Sigmoid colon (tissue), 7 donors: ENCODE data around the gene SPDYE1. TPM values are rescaled to one million over a fixed set of nuclear protein-coding genes. Genes with fewer than 3 reads are reported as not detected.

ENCODE experiments used
- DNase-seq: peaks from one replicate; pipeline ENCODE4 v3.0.0-alpha.2; 2019
- H3K27ac ChIP-seq, 4 donors: fragments of 200-600 bp; sonication (generic); one replicate each; pipeline ENCODE4 v1.5.1; 2016 to 2019; ENCODE audit warnings: mild to moderate bottlenecking in 1 of 4
- H3K27me3 ChIP-seq, 3 donors: fragments of 200-600 bp; sonication (generic); one replicate each; pipeline ENCODE4 v1.5.1; 2019; ENCODE audit warnings: mild to moderate bottlenecking in 1 of 3
- H3K36me3 ChIP-seq, 4 donors: fragments of 200-600 bp; sonication (generic); one replicate each; pipeline ENCODE4 v1.5.1; 2016 to 2019
- H3K4me1 ChIP-seq, 4 donors: fragments of 200-600 bp; sonication (generic); one replicate each; pipeline ENCODE4 v1.5.1; 2017 to 2019
- H3K4me3 ChIP-seq, 4 donors: fragments of 200-600 bp; sonication (generic); one replicate each; pipeline ENCODE4 v1.5.1; 2017 to 2019; ENCODE audit warnings: mild to moderate bottlenecking in 2 of 4, moderate library complexity in 1 of 4
- H3K9me3 ChIP-seq, 4 donors: fragments of 200-600 bp in 3 of 4; sonication (generic) in 3 of 4; one replicate each; pipeline versions ENCODE4 v1.5.1 to v1.6.1; 2013 to 2019
- EP300 ChIP-seq, 4 donors: sonication (generic); formaldehyde crosslinking; IDR thresholded peaks; one replicate each; pipeline ENCODE4 v1.6.1; 2017; ENCODE audit warnings: antibody characterized with exemption in 4 of 4
- POLR2A ChIP-seq, 2 donors: fragments of 450-650 bp; IDR thresholded peaks; one replicate each; pipeline ENCODE4 v1.6.1; 2016; ENCODE audit warnings: antibody characterized with exemption in 2 of 2, mild to moderate bottlenecking in 2 of 2, moderate library complexity in 2 of 2
- POLR2AphosphoS5 ChIP-seq, 4 donors: sonication (generic); formaldehyde crosslinking; IDR thresholded peaks; one replicate each; pipeline ENCODE4 v1.6.1; 2017; ENCODE audit warnings: antibody characterized with exemption in 4 of 4
- WGBS, 2 donors: extraction: QIAGEN DNeasy Blood & Tissue Kit; methylation state at CpG; one replicate each; pipeline ENCODE4 v1.1.7; 2013; 5-methylcytosine and 5-hydroxymethylcytosine counted together
- intact Hi-C: fragments of 100-400 bp; cut with DNase I; formaldehyde crosslinking; loops from one replicate; pipeline ENCODE4 v1.15.1; 2023
- polyA plus RNA-seq, 3 donors: library from polyadenylated mRNA; stranded (reverse); fragments of 200-250 nt; gene quantifications; one replicate each; pipeline ENCODE4 v1.2.3, GENCODE V29; 2013
- total RNA-seq, 4 donors: library from RNA; depleted of rRNA; stranded (reverse); fragments of >200 nt; gene quantifications; one replicate each; pipeline ENCODE4 v1.1.0, GENCODE V29; 2016
- TF ChIP-seq, protein P1 (sequence below), 4 experiments: fragments of 450-650 bp in 3 of 4; fragments of 200-600 bp in 1 of 4; IDR thresholded peaks; one replicate each; pipeline ENCODE4 v1.5.1; 2016 to 2019; ENCODE audit warnings: antibody characterized with exemption in 4 of 4, mild to moderate bottlenecking in 3 of 4, moderate library complexity in 2 of 4
- donor health status: healthy with polysubstance abuse.
- donor health status: Bipolar disorder and iron deficiency.
- donor health status: healthy.

The SPDYE1 gene
- total and polyA plus RNA-seq, 7 donors: not detected

DNA sequence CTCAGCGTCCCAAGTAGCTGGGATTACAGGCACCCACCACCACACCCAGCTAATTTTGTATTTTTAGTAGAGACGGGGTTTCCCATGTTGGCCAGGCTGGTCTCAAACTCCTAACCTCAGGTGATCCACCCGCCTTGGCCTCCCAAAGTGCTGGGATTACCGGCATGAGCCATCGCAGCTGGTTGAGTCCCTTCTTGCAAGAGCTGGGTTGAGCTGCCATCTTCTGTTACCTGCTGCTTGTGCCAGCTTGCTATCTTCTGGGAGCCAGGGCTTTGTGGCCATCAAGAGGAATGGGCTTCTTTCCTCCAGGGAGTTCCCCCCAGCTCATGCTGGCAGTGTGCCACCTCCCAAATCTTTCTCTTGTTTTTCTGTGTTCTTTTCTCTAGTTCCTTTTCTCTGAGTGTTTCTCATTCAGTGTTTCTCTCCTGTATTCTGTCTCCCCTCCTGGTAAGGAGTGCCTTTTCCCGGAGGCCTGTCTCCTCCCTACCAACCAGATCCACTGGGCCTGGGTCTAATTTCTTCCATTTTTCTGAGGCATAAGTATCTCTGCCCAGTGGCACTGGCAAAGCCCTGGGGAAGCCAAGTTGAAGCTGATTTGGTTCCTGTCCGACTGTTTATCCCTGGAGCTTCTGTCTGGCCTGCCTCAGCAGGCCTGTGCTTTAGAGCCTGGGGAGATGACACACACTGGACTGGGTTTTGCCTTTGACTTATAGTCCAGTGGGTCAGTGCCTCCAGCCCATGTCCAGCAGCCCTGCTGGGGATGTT, 50.5 kb downstream of the SPDYE1 start:
- Histone ChIP-seq H3K4me3 (no peak overlapping the region), H3K27ac (no peak overlapping the region), H3K4me1 (peaks cover 0 to 45% (median 29%) of the 10 kb centered on the region in 4 donors), H3K27me3 (no peaks in the 10 kb centered on the region), H3K9me3 (no peaks in the 10 kb centered on the region), H3K36me3 (peaks cover 15 to 53% (median 32%) of the 10 kb centered on the region in 4 donors)
- intact Hi-C loops: no loop called here
- no peak for DNase-seq
- no peak for TF ChIP-seq POLR2AphosphoS5 (IDR thresholded peaks at IDR 0.05)
- TF ChIP-seq, protein P1, sequence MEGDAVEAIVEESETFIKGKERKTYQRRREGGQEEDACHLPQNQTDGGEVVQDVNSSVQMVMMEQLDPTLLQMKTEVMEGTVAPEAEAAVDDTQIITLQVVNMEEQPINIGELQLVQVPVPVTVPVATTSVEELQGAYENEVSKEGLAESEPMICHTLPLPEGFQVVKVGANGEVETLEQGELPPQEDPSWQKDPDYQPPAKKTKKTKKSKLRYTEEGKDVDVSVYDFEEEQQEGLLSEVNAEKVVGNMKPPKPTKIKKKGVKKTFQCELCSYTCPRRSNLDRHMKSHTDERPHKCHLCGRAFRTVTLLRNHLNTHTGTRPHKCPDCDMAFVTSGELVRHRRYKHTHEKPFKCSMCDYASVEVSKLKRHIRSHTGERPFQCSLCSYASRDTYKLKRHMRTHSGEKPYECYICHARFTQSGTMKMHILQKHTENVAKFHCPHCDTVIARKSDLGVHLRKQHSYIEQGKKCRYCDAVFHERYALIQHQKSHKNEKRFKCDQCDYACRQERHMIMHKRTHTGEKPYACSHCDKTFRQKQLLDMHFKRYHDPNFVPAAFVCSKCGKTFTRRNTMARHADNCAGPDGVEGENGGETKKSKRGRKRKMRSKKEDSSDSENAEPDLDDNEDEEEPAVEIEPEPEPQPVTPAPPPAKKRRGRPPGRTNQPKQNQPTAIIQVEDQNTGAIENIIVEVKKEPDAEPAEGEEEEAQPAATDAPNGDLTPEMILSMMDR (IDR thresholded peaks at IDR 0.05): no peak
- no peak for TF ChIP-seq EP300 (IDR thresholded peaks at IDR 0.05)
- TF ChIP-seq POLR2A (IDR thresholded peaks at IDR 0.05): no peak
- WGBS, 2 donors: 94 to 96% methylated on average over 7 of the region's 7 CpGs

DNA sequence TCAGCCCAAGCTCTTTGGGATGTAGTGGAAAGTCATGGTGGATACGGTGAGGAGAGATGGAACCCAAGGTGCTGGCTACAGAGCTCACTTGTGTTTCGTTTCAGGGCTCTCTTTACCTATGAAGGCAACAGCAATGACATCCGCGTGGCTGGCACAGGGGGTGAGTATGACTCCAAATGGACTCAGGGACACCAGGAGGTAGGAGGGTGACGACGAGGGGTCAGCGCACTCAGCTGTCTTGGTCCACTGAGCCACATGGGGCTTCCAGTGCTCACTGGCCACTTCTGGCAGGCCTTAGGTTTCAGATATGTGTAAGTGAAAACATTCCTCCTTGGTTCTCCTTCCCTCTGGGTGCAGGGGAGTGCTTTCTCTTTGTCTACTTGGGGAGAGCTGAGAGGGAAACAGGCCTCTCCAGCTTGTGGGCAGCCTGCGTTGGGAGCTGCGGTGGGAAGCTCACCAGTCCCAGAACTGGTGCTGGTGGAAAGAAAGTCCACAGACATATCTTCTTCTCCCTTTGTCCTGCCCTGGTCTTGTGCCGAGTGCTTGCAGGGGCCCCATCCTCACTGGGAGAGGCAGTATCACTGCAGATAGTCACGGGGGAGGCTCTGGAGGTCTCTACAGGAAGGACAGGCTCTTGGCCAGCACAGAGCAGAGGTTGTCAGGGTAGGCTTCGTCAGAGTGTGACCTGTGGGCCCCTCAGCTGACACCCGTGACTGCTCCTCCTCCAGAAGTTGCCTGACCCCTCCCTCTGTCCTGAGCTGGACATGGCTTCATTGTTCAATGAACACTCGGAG, 52.6 kb downstream of the SPDYE1 start:
- Histone ChIP-seq H3K4me3 (no peak overlapping the region), H3K9me3 (no peaks in the 10 kb centered on the region), H3K27me3 (no peaks in the 10 kb centered on the region), H3K27ac (no peak overlapping the region), H3K36me3 (peaks cover 21 to 74% (median 43%) of the 10 kb centered on the region in 4 donors), H3K4me1 (peaks cover 0 to 34% (median 20%) of the 10 kb centered on the region in 4 donors)
- DNase-seq: no peak
- TF ChIP-seq EP300 (IDR thresholded peaks at IDR 0.05): no peak
- no peak for TF ChIP-seq POLR2AphosphoS5 (IDR thresholded peaks at IDR 0.05)
- no peak for TF ChIP-seq POLR2A (IDR thresholded peaks at IDR 0.05)
- TF ChIP-seq, protein P1 (IDR thresholded peaks at IDR 0.05): no peak
- intact Hi-C loops: no loop called here
- whole genome bisulfite sequencing, 2 donors: 95% methylated on average over 14 of the region's 14 CpGs

DNA sequence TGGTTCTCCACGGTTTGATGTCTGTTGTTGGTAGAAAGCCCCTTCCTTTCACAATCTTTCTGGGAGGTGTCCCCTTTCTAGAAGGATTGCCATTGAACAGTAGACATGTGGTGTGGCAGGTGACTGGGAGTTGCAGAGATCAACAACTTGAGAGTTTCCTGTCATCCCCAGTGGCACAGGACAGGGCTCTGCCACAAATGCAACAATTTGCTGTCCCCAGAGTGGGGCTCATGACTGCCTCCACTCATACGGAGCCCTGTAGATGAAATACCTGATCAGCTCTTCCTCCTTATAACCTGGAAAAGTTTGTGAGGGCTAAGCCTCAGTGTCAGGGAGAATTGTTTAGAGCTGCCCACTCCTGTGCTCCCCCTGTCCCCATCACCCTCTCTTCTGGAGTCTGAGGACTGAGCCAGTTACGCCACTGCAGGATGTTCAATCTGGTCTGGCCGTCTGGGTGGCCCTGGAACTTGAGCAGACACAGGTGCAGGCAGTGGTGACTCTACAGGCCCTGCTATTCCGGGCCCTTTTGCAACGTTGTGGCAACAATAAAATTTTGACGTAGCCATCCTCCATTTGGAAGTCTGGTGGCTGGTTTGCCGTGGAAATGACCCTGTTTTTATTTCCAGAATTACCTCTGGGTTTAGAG, 53.3 kb downstream of the SPDYE1 start:
- no peaks in the 10 kb centered on the region for H3K9me3 ChIP-seq
- peaks cover 23 to 81% (median 43%) of the 10 kb centered on the region in 4 donors for H3K36me3 ChIP-seq
- intact Hi-C loops: no loop called here
- peaks cover 0 to 27% (median 12%) of the 10 kb centered on the region in 4 donors for H3K4me1 ChIP-seq
- H3K4me3 ChIP-seq: no peak overlapping the region
- 87 to 89% methylated on average over 8 of the region's 8 CpGs for WGBS, 2 donors
- no peak overlapping the region for H3K27ac ChIP-seq
- no peak for DNase-seq
- no peak for TF ChIP-seq EP300 (IDR thresholded peaks at IDR 0.05)
- no peak for TF ChIP-seq POLR2AphosphoS5 (IDR thresholded peaks at IDR 0.05)
- no peak for TF ChIP-seq POLR2A (IDR thresholded peaks at IDR 0.05)
- TF ChIP-seq, protein P1 (IDR thresholded peaks at IDR 0.05): no peak
- no peaks in the 10 kb centered on the region for H3K27me3 ChIP-seq

DNA sequence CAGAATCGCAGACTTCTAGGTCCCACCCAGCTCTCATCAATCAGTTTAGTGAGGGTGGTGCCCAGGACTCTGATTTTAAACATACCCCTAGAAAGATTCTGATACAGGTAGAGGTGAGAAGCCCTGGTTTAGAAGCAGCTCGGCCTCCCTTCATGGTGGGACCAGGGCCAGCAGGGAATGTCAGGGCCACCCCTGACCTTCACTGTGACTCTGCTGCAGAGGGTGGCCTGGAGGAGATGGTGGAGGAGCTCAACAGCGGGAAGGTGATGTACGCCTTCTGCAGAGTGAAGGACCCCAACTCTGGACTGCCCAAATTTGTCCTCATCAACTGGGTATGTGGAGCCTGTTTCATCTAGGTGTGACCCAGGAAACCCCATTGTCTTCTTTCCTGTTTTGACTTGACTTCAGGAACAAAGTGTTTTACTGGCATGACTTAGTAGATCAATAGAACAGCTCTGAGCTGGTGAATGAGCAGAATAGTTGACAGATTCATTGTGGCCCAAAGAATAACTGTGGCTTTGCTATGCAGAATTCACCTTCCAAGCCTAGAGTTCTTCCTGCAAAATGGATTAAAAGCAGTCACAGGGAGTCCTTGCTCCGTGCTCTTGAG, 54.0 kb downstream of the SPDYE1 start:
- WGBS, 2 donors: 96 to 99% methylated on average over 5 of the region's 5 CpGs
- intact Hi-C loops: no loop called here
- H3K9me3 ChIP-seq: no peaks in the 10 kb centered on the region
- H3K4me3 ChIP-seq: no peak overlapping the region
- no peak for DNase-seq
- H3K27me3 ChIP-seq: no peaks in the 10 kb centered on the region
- H3K4me1 ChIP-seq: peaks cover 0 to 21% (median 6%) of the 10 kb centered on the region in 4 donors
- H3K36me3 ChIP-seq: peaks cover 23 to 83% (median 46%) of the 10 kb centered on the region in 4 donors
- H3K27ac ChIP-seq: no peak overlapping the region
- TF ChIP-seq EP300 (IDR thresholded peaks at IDR 0.05): no peak
- TF ChIP-seq, protein P1 (IDR thresholded peaks at IDR 0.05): no peak
- TF ChIP-seq POLR2A (IDR thresholded peaks at IDR 0.05): no peak
- TF ChIP-seq POLR2AphosphoS5 (IDR thresholded peaks at IDR 0.05): no peak
